Spleen (tissue), 7 donors: ENCODE data around the gene GPR139.

Source experiments
- POLR2A ChIP-seq, 3 donors: fragments of 450-650 bp; IDR thresholded peaks; one replicate each; pipeline ENCODE4 v1.5.1; 2017; ENCODE audit warnings: antibody characterized with exemption in 3 of 3, mild to moderate bottlenecking in 1 of 3
- TF ChIP-seq, protein P1 (sequence below), 11 experiments: fragments of 200-600 bp in 7 of 11; fragments of 450-650 bp in 4 of 11; sonication (generic) in 4 of 11; IDR thresholded peaks in 8 of 11; conservative IDR thresholded peaks in 3 of 11; 1 replicate in 7 of 11; 2 replicates in 4 of 11; pipeline versions ENCODE4 v1.4.0 to v1.8.0; 2016 to 2021; ENCODE audit warnings: antibody characterized with exemption in 11 of 11, inconsistent platforms in 4 of 11, mild to moderate bottlenecking in 1 of 11
- donor health status: DM: no; HTN: no; CAD: no; lungs with moderate emphysema.
- donor health status: DM: no; HTN: no; CAD: no.
- donor health status: DM: no; HTN: no; CAD: no.

DNA sequence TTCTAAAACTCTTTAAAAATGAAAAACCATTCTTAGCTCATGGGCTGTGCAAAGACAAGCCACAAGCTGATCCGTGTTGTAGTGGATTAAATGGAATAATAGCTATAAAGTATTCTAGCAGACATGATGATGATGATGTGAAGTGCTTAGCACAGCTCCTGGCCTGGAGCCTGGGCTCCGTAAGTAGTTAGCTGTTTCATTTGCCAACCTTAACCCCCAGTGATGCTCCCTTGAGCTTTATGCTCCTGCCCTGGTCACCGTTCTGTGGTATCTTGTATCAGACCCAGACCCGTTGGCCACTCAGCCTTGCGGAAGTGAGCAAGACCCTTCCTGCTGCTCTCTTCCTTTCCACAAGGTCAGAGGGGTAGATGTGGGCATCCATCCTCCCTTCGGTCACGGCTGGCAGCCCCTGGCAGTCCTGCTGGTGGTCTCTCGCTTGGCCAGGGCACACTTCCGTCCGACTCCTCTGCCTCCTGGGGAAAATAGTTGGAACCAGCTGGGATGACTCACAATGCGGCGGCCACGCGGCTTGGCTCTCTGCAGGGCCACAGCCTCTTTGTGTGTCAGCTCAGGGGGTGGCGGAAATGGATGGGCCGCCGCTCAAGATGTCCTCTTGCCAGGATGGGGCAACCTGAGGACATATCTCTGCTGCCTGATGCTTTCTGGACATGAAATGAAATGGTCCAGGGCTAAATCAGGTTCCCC is 79.1 kb downstream of the GPR139 start:
- TF ChIP-seq, protein P1, sequence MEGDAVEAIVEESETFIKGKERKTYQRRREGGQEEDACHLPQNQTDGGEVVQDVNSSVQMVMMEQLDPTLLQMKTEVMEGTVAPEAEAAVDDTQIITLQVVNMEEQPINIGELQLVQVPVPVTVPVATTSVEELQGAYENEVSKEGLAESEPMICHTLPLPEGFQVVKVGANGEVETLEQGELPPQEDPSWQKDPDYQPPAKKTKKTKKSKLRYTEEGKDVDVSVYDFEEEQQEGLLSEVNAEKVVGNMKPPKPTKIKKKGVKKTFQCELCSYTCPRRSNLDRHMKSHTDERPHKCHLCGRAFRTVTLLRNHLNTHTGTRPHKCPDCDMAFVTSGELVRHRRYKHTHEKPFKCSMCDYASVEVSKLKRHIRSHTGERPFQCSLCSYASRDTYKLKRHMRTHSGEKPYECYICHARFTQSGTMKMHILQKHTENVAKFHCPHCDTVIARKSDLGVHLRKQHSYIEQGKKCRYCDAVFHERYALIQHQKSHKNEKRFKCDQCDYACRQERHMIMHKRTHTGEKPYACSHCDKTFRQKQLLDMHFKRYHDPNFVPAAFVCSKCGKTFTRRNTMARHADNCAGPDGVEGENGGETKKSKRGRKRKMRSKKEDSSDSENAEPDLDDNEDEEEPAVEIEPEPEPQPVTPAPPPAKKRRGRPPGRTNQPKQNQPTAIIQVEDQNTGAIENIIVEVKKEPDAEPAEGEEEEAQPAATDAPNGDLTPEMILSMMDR (IDR thresholded peaks at IDR 0.05 in 8 of 11, conservative IDR thresholded peaks at IDR 0.05 in 3 of 11), result no peak
- TF ChIP-seq POLR2A (IDR thresholded peaks at IDR 0.05), result no peak
